Left lobe of liver (tissue), 2 donors: Measurements from ENCODE around the gene ZNF536. TPM values are rescaled to one million over a fixed set of nuclear protein-coding genes. Genes with fewer than 3 reads are reported as not detected.
"Not testable (repeated sequence)": the region's sequence is repeated elsewhere in the genome, so short reads cannot be mapped to it uniquely, and the experiment has no call there.

Experiments used
- ATAC-seq: fragments of 200-7000 bp; cut with Tn5 transposase; one replicate; pipeline ENCODE4 v1.9.1; 2020; ENCODE audit warnings: mild to moderate bottlenecking, moderate library complexity
- DNase-seq: peaks from one replicate; pipeline ENCODE4 v3.0.0-alpha.2; 2020; ENCODE audit warnings: low spot score
- total RNA-seq: library from RNA; stranded (reverse); gene quantifications from one replicate; pipeline ENCODE4 v1.2.1, GENCODE V29; 2021
- donor health status: DM: no; HTN: no; CAD: no; lungs with moderate emphysema.
- donor health status: DM: no; HTN: yes; CAD: no.

The ZNF536 gene
- total RNA-seq, 1 donor from 2014 or later: not detected

DNA sequence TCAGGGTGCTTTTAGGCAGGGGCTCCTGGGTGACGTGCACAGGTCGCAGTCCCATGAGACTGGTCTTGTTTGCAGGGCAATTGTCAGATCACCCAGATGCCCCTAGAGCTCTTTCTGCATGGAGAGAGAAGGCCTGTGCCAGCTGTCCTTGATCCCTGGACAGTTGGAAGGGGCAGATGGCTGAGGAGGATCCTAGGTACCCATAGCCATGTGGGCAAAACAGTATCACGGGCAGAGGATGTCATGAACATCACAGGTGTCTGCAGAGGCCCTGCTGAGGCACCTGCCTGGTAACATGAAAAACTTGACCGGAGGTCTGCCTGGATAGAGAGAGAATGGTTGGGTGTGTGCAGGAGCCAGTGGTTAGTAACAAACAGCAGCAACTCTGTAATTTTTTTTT, 99.3 kb downstream of the ZNF536 start:
- no peak for ATAC-seq
- DNase-seq: no peak

DNA sequence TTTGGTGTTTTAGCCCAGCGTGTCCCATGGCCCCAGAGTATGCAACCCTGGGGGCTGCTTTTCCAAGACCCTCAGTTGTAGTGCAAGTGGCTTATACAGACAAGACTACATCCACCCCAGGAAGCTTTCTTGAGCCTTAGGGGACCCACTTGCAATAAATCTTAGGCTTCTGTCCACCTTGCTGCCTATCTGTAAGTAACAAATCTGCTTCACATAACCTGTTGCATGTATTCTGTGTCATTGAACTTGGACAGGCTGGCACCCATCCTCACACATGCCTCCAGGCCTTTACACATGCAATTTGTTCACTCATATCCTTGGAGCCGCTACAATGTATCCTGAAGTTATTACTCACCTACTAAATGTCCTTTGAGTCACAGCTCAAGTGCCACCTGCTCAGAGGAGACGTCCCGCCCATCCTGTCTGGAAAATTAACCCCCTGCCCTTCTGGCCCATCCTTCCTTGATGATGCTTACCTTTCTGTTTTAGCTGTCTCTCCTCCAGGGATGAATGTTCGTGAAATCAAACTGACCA, 101.2 kb downstream of the ZNF536 start:
- DNase-seq (no peak), ATAC-seq (no peak)

DNA sequence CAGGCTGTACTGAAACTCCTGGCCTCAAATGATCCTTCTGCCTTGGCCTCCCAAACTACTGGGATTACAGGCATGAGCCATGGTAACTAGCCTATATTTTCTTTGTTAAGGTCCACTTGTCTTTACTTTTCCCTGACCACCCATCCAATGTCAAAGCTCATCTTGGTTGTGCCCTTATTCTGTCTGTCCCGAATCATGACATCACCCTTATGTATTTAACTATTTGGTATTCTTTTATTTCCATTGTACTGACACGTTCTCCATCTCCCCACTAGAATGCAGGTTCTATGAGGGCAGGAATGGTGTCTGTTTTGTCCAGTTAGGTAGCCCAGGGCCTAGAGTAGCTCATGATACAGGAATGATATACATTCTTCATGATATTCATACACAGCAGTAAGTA, 104.8 kb downstream of the ZNF536 start:
- DNase-seq (no peak), ATAC-seq (no peak)

DNA sequence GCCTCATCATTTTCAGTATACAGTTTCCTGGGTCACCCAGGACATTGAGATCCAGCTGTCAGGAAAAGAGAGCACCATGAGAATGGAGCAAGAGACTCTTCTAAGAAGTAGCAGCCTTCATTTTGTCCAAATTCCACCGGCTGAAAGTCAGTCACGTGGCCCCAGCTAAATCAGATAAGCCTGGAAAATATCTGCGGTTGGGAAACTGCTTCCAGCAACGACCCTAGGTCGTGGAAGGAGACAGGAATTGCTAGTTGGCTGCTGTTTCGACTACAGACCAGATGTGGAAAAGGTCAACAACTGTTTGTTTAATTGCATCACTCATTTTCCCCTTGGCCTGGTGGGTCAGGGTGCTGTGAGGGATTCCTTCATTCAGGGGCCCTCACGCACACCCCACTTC, 107.0 kb downstream of the ZNF536 start:
- DNase-seq (no peak), ATAC-seq (no peak)

DNA sequence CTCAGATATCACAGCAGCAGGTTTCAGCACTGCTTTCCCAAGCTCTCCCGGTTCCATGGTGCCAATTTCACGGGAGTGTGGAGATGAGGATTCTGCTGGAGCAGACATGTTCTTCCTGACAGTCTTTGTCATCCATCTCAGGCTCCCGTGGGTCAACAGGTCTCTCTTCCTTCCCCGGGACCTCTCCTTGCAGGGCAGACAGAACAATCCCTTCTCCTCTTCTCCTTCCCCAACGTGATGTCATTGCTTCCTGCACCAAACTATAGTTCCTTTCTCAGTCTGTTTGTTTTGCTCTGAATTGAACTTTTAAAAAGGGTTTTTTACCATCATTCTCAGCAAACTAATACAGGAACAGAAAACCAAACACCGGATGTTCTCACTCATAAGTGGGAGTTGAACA, 107.9 kb downstream of the ZNF536 start:
- DNase-seq: no peak
- no peak for ATAC-seq

DNA sequence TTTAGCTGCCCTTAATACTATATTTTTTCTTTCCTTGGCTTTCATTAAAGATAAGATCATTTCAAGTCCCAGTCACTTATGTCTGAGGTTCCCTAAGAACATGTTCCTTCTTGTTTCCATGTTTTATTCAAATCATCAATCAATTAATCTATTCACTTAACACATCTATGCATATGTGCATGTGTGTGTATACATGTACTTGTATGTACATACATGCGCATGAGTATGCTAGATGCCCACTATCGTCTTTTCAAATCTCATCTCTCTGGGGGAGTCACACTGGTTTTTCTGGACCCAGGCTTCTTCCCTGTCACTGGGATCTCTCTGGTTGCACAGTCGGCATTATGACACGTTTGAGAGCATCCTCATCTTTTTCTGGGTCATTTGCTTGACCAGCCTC, 108.9 kb downstream of the ZNF536 start:
- no peak for DNase-seq
- no peak for ATAC-seq

DNA sequence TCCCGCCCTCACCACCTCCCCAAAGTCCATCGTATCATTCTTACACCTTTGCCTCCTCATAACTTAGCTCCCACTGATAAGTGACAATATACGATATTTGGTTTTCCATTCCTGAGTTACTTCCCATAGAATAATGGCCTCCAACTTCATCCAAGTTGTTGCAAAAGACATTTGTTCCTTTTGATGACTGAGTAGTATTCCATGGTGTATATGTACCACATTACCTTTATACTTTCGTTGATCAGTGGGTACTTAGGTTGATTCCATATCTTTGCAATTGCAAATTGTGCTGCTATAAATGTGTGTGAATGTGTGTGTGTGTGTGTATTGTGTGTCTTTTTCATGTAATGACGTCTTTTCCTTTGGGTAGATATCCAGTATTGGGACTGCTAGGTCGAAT, 109.6 kb downstream of the ZNF536 start:
- DNase-seq (no peak), ATAC-seq (no peak)

DNA sequence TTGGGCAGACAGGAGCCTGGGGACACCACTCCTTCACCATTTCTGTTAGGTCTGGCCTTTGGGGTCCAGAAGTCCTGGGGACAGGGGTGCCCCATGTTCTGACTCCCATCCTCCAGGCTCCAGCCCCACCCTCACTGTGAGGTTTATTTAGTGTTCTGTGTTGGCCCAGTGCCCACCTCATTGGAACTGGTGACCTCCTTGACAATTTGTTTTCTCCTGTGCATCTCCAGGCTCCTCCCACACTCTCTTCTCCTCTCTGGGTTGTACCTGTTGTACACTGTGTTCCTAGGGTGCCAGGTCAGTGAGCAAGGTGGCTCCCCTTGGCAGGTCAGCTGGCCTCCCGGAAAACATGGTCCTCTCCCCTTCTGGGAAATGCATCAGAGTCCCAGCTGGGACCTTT, 110.8 kb downstream of the ZNF536 start:
- ATAC-seq (no peak), DNase-seq (no peak)

DNA sequence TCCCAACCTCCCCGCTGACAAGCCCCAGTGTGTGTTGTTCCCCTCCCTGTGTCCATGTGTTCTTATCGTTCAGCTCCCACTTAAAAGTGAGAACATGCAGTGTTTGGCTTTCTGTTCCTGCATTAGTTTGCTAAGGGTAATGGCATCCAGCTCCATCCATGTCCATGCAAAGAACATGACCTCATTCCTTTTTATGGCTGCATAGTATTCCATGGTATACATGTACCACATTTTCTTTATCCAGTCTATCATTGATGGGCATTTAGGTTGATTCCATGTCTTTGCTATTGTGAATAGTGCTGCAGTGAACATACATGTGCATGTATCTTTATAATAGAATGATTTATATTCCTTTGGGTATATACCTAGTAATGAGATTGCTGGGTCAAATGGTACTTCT, 114.1 kb downstream of the ZNF536 start:
- not testable (repeated sequence) for DNase-seq, ATAC-seq

DNA sequence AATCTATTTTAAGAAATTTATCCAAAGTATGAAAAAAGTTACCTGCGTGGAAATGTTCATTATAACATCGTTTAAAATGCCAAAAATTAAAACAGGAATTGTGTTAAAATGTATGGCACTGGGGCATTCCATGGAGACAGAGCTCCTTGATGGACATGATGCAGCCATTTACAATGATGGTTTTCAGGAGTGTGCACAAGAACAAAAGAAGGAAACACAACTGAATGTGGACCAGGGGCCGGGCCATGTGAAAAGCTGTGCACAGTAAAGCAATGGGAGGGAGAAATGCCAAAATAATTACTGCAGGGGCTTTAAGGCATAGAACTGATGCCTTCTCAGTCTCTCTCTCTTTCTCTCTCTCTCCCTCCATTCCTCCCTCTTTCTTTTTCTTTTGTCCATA, 115.0 kb downstream of the ZNF536 start:
- no peak for DNase-seq
- ATAC-seq: no peak

DNA sequence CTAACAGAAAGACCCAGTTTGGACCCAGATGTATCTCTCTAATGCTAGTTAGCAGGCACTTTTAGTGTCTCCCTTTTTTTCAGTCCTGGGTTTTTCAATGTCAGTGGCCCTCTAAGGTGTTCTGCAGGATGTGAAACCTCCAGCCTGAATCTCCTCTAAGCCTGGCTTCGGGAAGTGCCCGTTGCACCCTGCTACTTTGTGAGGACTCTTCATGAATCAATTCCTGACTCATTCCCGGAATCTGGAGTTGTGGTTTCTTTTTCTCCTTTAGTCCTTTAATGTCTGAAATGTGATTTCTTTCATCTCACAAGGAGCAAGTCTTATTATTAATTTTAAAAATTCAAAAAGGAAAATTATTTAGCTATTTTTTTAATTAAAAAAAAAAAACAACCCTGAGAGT, 116.0 kb downstream of the ZNF536 start:
- DNase-seq (no peak), ATAC-seq (no peak)

DNA sequence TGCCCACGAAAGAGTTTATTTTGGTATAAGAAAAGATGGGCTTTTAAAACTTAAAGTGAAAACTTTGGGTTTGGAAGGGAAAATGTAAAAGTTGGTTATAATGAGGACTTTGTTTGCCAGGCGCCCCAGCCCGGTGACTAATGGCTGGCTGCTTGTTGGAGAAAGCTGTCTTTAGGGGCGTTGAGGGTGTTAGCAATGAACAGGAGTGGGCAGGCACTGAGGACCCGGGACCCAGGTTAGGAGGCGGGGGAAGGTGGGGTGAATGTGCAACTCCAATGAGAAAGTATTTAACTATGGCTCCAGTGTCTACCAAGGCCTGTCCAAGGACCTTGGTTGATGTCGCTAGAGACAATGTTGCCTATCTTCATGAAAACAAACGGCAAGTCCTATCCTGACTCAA, 118.6 kb downstream of the ZNF536 start:
- DNase-seq (no peak), ATAC-seq (no peak)

DNA sequence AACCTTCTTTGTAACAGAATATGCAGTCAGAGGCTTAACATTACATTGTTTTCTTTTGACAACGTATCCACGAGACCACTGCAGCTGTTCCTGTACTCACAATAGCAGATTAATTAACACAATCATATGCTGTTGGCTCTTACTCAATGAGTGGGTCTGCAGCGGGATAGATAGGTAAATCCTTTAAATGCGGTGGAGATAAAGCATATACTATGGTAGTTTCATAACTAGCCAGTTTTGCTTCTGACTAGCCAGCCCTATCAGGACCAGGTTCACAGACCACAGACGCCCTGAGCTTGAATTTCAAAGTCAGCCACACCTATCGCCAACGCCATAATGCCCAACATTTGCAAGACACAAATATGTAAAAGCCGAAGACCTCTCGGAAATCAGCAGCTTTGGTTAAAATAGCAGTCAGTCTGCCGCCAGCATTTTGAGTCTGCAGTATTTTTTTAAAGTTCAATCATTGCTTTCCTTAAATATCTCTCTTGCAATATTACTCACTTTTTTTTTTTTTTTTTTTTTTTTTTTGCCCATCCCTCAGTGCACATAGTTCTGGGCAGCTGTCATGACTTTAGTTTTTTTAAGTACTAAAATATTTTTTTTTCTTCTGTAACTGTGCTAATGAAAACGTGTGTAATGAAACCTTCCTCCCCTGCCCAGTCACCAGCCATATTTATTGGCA, 120.5 kb downstream of the ZNF536 start:
- ATAC-seq (no peak), DNase-seq (no peak)

DNA sequence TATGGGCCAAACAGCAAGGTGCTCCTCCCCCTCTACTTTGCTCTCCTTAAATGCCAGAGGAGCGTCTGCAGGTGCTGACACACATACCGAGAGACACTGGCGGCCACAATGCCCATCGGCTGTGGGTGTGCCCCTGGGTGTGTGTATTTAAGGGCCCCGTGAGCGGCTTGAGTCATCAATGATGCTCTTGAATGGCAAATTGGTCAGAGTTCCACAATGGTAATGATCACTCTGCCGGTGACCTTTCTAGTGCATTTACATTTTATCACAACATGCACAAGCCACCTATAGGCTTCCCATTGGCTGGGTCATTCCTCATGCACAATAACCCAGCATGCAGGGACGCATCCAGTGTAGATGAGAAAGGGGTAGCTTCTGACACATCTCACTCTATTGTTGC, 124.8 kb downstream of the ZNF536 start:
- DNase-seq: no peak
- ATAC-seq: no peak

DNA sequence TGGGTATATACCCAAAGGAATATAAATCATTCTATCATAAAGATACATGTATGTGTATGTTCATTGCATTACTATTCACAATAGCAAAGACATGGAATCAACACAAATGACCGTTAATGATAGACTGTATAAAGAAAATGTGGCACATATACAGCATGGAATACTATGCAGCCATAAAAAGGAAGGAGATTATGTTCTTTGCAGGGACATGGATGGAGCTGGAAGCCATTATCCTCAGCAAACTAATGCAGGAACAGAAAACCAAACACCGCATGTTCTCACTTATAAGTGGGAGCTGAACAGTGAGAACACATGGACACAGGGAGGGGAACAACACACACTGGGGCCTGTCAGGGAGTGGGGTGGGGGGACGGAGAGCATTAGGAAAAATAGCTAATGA, 125.9 kb downstream of the ZNF536 start:
- ATAC-seq, DNase-seq: not testable (repeated sequence)

DNA sequence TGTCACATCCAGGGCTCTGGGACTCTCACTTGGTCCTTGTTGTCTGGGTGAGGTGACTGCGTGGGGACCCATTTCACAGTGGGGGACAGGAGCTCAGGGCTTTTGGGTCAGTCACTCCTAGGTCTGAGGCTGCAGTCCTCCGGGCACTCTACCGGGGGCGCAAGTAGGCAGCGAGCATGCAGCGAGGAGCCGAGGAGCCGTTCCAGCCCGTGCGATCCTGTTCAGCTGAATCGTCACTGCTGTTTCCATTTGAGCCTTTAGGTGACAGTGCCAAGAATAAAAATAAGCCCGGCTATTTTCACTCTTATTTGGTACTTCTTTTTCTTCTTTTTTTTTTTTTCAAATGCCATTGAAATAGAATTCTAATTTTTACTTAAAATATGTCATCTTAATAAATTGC, 126.5 kb downstream of the ZNF536 start:
- DNase-seq (no peak), ATAC-seq (no peak)

DNA sequence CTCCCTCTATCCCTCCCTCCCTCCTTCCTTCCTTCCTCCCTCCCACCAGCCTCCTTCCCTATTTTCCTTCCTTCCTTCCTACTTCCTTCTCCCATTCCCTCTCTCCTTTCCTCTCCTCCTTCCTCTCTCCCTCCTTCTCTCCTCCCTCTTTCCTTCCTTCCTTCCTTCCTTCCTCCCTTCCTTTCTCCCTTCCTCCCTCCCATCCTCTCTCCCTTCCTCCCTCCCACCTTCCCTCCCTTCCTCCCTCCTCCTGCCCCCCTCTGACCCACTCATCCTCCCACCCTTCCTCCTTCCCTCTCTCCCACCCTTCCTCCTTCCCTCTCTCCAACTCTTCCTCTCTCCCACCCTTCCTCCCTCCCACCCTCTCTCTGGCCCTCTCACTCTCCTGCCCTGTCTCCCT, 132.1 kb downstream of the ZNF536 start:
- DNase-seq (no peak), ATAC-seq (no peak)

DNA sequence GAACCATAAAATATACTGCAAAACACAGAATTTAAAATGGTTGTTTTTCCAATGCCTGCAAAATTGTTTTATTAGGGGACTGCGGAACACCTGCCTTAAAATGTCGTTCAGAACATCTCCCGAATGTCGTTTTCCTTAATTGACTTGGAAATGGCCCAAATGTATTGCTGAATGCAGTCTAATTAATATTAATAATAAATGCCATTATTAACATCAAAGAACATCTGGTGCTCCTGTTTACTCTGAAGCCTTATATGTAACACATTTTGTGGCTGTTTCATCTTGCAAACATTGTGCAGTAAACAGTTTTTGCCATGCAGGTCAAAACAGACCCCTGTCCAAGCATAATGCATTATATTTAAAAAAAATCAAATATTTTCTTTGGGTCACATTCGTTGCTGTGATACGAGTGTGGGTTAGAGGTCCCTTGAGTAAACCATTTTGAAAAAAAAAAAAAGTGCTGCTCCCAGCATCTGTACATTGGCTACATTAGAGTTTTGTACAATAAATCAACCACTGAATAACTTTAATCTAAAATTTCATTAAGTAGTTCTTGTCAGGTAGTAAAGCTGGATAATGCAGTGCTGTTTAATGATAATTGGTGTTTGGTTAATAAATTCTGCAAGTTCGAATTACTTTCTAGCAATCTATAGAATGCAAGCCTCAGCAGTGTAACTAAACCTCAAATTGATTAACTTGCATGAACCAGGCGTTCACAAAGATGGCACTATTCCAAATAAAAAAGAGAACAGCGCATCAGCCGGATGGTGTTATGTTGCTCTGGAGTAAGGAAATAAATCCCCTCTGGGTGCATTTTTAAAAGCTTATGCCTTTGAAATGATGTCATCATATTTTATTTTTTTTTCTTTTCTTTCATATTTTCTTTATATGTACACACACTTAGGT, 140.2 kb downstream of the ZNF536 start:
- no peak for ATAC-seq
- no peak for DNase-seq

DNA sequence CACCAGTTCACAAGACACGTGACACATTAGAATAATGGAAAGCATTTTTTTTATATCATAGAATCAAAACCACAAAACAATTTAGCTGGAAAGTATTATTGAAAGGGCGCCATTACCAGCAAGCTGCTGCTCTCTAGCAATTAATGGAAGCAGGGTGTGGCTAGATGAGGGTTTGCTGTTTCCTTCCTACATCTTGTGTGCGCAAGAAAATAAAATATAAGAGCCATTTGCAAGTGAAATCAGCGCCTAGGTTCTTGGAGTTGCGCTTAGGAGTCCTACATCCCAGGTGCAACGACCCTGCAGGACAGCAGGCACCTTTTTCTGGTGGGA, 140.9 kb downstream of the ZNF536 start:
- ATAC-seq (no peak), DNase-seq (no peak)

DNA sequence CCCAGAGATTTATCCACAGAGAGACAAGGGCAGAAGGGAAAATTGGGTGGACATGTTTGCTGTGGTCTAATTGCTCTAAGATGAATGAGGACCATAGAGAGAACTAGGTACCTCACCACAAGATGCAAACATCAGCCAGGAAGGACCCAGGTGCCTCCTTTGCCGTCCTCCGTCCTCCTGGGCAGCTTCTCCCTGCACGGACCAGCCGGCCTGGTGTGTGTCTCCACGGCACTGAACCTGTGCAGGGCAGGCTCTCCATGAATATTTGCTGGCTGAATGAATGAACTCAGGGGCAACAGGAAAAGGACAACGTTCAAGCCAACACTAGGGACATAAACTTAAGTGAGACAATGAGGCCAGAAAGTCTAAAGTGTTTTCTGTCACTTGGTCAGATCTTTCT, 143.9 kb downstream of the ZNF536 start:
- ATAC-seq: no peak

DNA sequence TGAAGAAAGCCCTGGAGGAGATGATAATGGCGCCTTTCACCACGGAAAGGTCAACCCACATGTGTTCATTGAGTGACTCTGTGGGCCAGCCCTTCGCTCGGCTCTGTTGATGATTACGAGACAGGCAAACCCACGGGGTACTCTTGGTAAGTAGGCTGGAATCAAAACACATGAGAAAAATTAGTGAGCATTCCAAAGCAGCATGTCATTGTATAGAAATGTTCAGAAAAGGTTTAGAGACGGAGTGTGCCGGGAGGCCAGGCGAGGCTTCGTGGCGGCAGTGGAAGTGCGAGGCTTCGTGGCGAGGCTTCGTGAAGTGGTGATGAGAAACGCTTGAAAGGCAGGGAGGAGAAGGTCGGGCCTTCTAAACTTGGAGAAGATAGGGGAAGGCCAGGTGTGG, 144.3 kb downstream of the ZNF536 start:
- no peak for ATAC-seq
- peak; percentile 19 for DNase-seq

More for the DNA sequence above, 143.9 kb downstream of the ZNF536 start:
- peak; percentile 19 for DNase-seq

DNA sequence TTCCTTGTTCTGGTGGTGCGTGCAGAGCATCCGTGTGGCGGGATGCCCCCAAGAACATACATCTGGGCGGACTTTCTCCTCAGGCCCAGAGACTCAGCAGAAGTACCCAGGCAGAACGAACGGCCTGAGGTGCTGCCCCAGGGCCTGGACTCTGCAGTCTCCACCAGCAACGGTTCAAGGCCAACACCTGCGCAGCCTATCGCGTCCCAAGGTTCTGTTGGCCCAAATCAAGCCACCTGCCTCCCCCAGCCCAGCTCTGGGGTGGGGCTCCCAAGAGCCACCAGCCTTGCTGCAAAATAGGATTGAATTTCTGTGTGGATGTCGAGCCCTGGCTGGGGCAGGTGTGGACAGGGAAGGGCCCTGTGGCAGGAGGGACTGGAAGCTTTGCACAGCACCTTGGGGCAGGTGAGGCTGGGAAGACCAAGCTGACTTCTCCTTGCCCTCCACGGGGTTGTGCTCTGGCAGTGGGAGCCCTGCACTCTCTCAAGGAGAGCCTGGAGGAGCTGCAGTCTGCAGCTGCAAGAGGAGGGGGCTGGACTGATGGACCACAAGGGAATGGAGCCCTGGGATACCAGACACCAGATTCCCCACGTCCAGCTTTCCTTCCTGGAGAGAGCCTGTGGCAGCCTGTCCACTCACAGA, 146.9 kb downstream of the ZNF536 start:
- no peak for ATAC-seq
- peak; percentile 33 for DNase-seq
